Sciatic nerve (tissue), 2 donors: ENCODE measurements around the gene NBPF1. TPM values are rescaled to one million over a fixed set of nuclear protein-coding genes. Genes with fewer than 3 reads are reported as not detected.
"Not testable (repeated sequence)": the region's sequence is repeated elsewhere in the genome, so short reads cannot be mapped to it uniquely, and the experiment has no call there.

Experiments
- ATAC-seq: fragments of 200-7000 bp; cut with Tn5 transposase; one replicate; pipeline ENCODE4 v1.9.1; 2020; ENCODE audit warnings: mild to moderate bottlenecking, moderate library complexity
- DNase-seq: peaks from one replicate; pipeline ENCODE4 v3.0.0-alpha.2; 2020; ENCODE audit warnings: low spot score
- intact Hi-C: fragments of 100-400 bp; cut with DNase I; formaldehyde crosslinking; loops from one replicate; pipeline ENCODE4 v1.14.2; 2022
- total RNA-seq: library from RNA; stranded (reverse); fragmentation: NEBNext Ultra II Directional; extraction: Animal tissue kit (Norgen Biotek cat#: 25700); gene quantifications from one replicate; pipeline ENCODE4 v1.2.1, GENCODE V29; 2021
- donor health status: DM: no; HTN: no; CAD: no.
- donor health status: DM: no; HTN: no; CAD: no.

The NBPF1 gene
- total RNA-seq, 1 donor from 2014 or later: 40.4 TPM

- DNase-seq: not testable (repeated sequence)
Measured at GRCh38 chr1:16588081-16588480, 25.3 kb downstream of the NBPF1 start.

GRCh38 chr1:16587639-16588038, 25.7 kb downstream of the NBPF1 start:
- ATAC-seq, intact Hi-C loops, DNase-seq: not testable (repeated sequence)

More at GRCh38 chr1:16588081-16588480, 25.3 kb downstream of the NBPF1 start:
- intact Hi-C loops, ATAC-seq: not testable (repeated sequence)

- ATAC-seq, intact Hi-C loops, DNase-seq: not testable (repeated sequence)
Measured at GRCh38 chr1:16565324-16565723, 48.0 kb downstream of the NBPF1 start.

- DNase-seq, ATAC-seq, intact Hi-C loops: not testable (repeated sequence)
Measured at GRCh38 chr1:16561035-16561434, 52.3 kb downstream of the NBPF1 start.

- intact Hi-C loops, ATAC-seq, DNase-seq: not testable (repeated sequence)
Measured at GRCh38 chr1:16560498-16560897, 52.9 kb downstream of the NBPF1 start.

- ATAC-seq, intact Hi-C loops, DNase-seq: not testable (repeated sequence)
Measured at GRCh38 chr1:16559688-16560087, 53.7 kb downstream of the NBPF1 start.

GRCh38 chr1:16557034-16557433, 56.3 kb downstream of the NBPF1 start:
- DNase-seq, ATAC-seq, intact Hi-C loops: not testable (repeated sequence)

- ATAC-seq, intact Hi-C loops, DNase-seq: not testable (repeated sequence)
Measured at GRCh38 chr1:16553244-16553643, 60.1 kb downstream of the NBPF1 start.

- DNase-seq, intact Hi-C loops: not testable (repeated sequence)
- peak; percentile 20 for ATAC-seq
Measured at GRCh38 chr1:16550212-16550918, 63.0 kb downstream of the NBPF1 start.

GRCh38 chr1:16549545-16549944, 63.8 kb downstream of the NBPF1 start:
- intact Hi-C loops, ATAC-seq, DNase-seq: not testable (repeated sequence)

GRCh38 chr1:16547502-16548241, 65.7 kb downstream of the NBPF1 start:
- ATAC-seq: peak; percentile 24
- intact Hi-C loops, DNase-seq: not testable (repeated sequence)

GRCh38 chr1:16545682-16546095, 67.7 kb downstream of the NBPF1 start:
- ATAC-seq, intact Hi-C loops, DNase-seq: not testable (repeated sequence)

- ATAC-seq, intact Hi-C loops, DNase-seq: not testable (repeated sequence)
Measured at GRCh38 chr1:16540421-16540893, 72.9 kb downstream of the NBPF1 start.

GRCh38 chr1:16537528-16537927, 75.8 kb downstream of the NBPF1 start:
- ATAC-seq, intact Hi-C loops, DNase-seq: not testable (repeated sequence)

- peak; percentile 54 for DNase-seq
- intact Hi-C loops: not testable (repeated sequence)
Measured at GRCh38 chr1:16536796-16537195, 76.6 kb downstream of the NBPF1 start.

GRCh38 chr1:16535898-16536297, 77.5 kb downstream of the NBPF1 start:
- ATAC-seq: peak; percentile 18
- DNase-seq, intact Hi-C loops: not testable (repeated sequence)

More at GRCh38 chr1:16536796-16537195, 76.6 kb downstream of the NBPF1 start:
- ATAC-seq: not testable (repeated sequence)

- intact Hi-C loops: not testable (repeated sequence)
- DNase-seq (peak; percentile 62), ATAC-seq (peak; percentile 57)
Measured at GRCh38 chr1:16535487-16535886, 77.9 kb downstream of the NBPF1 start.

- DNase-seq: peak; percentile 83
- intact Hi-C loops: not testable (repeated sequence)
- peak; percentile 94 for ATAC-seq
Measured at GRCh38 chr1:16534829-16535456, 78.4 kb downstream of the NBPF1 start.
